Activated CD4-positive, alpha-beta memory T cell treated with anti-CD3 and anti-CD28 coated beads, Interleukin-2, amount 10 ng/mL, durations not matched to agents 7 days and 5 days (primary cell): ENCODE results near the gene CCDC60. TPM values are rescaled to one million over a fixed set of nuclear protein-coding genes. Genes with fewer than 3 reads are reported as not detected.

ENCODE experiments used
- CTCF ChIA-PET: fragments of 350-600 bp; sonication (Branson Sonifier 250); formaldehyde crosslinking; loops from one replicate; lab custom pipeline; 2021; ENCODE audit warnings: antibody characterized with exemption, inconsistent platforms; lab: Charles Lee
- POLR2A ChIA-PET: fragments of 350-600 bp; sonication (Branson Sonifier 250); formaldehyde crosslinking; loops from one replicate; lab custom pipeline; 2021; ENCODE audit warnings: antibody characterized with exemption; lab: Charles Lee
- DNase-seq: peaks from one replicate; pipeline ENCODE4 v3.0.0-alpha.2; 2020
- H3K27ac Mint-ChIP-seq: one replicate; pipeline ENCODE4 v1.8.0; 2021; ENCODE audit warnings: mild to moderate bottlenecking, mixed read lengths
- H3K27me3 Mint-ChIP-seq: one replicate; pipeline ENCODE4 v1.8.0; 2021; ENCODE audit warnings: mixed read lengths
- H3K36me3 Mint-ChIP-seq: one replicate; pipeline ENCODE4 v1.8.0; 2021; ENCODE audit warnings: low read depth, mixed read lengths
- H3K4me1 Mint-ChIP-seq: one replicate; pipeline ENCODE4 v1.8.0; 2021; ENCODE audit warnings: mixed read lengths
- H3K4me3 Mint-ChIP-seq: one replicate; pipeline ENCODE4 v1.8.0; 2021; ENCODE audit warnings: mild to moderate bottlenecking, mixed read lengths
- H3K9me3 Mint-ChIP-seq: one replicate; pipeline ENCODE4 v1.8.0; 2021; ENCODE audit warnings: mixed read lengths
- total RNA-seq, 2 experiments: library from RNA; stranded (reverse); gene quantifications; one replicate each; pipeline ENCODE4 v1.2.3, GENCODE V29; 2021

CCDC60 gene
- total RNA-seq, 2 experiments from 2014 or later = not detected

DNA sequence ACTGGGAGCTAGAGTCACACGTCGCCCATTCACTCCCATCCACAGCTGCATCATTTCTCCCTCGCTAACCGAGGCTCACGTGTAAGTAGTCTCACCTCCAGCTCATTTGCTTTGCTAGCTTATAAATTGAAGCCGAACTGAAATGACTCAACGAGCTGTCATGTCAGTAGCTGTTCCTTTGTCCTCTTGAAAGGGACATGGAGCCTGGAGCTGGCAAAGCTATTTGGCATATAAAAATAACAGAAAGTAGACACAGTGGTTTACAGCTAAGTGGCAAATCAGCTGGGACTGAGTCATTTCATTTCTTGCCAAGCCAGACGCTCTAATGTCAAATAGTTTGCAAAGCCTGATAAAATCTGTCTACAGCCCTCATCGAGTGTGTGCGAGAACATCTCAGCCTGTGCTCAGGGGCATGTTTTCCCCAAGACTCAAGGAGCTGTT is 144.6 kb downstream of the CCDC60 start:
- H3K27ac Mint-ChIP-seq = no peak overlapping the region
- CTCF ChIA-PET = no interaction called here
- DNase-seq = no peak
- H3K27me3 Mint-ChIP-seq = no peaks in the 10 kb centered on the region
- no peaks in the 10 kb centered on the region for H3K36me3 Mint-ChIP-seq
- H3K9me3 Mint-ChIP-seq = no peaks in the 10 kb centered on the region
- H3K4me1 Mint-ChIP-seq = no peaks in the 10 kb centered on the region
- H3K4me3 Mint-ChIP-seq = no peak overlapping the region
- POLR2A ChIA-PET = no interaction called here

DNA sequence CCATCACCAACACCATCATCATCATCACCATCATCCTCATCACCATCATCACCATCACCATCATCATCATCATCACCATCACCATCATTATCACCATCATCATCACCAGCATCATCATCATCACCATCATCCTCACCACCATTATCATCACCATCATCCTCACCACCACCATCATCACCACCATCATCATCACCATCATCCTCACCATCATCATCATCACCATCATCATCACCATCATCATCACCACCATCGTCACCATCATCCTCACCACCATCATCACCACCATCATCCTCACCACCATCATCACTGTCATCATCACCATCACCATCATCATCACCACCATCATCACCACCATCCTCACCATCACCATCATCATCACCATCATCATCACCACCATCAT is 146.0 kb downstream of the CCDC60 start:
- Mint-ChIP-seq H3K4me1 (no peaks in the 10 kb centered on the region), H3K4me3 (no peak overlapping the region), H3K9me3 (no peaks in the 10 kb centered on the region), H3K27ac (no peak overlapping the region), H3K27me3 (no peaks in the 10 kb centered on the region), H3K36me3 (no peaks in the 10 kb centered on the region)
- DNase-seq = no peak
- ChIA-PET POLR2A (no interaction called here), CTCF (no interaction called here)

GRCh38 chr12:119486599-119487154 is 152.1 kb downstream of the CCDC60 start:
- DNase-seq = no peak
- Mint-ChIP-seq H3K9me3 (no peaks in the 10 kb centered on the region), H3K4me3 (no peak overlapping the region), H3K27me3 (peaks cover 2% of the 10 kb centered on the region), H3K36me3 (no peaks in the 10 kb centered on the region), H3K27ac (no peak overlapping the region), H3K4me1 (no peaks in the 10 kb centered on the region)
- ChIA-PET POLR2A (interaction anchor here (0.8 kb wide), 1 partner anchor 11 kb away, joined by 3 read pairs; no protein-coding TSS in a partner anchor), CTCF (no interaction called here)

DNA sequence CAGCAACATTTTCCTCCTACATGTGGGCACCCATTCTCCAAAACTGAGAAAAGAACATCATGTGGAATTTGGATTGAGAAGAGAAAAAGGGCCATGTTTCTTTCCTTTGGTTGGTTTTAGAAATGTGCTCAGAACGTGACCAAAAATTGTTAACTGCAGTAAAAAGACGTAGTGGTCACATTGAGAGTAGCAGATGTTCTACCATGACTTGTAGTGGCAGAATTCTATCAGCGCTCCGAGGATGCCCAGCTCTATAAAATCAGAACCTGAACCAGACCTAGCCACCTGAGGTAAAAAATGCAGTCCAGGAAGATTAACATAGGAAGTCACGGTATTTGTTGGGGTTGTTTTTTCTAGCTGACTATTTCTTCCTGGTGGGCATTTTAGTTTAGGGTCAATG is 157.3 kb downstream of the CCDC60 start:
- no peak for DNase-seq
- Mint-ChIP-seq H3K36me3 (no peaks in the 10 kb centered on the region), H3K4me1 (no peaks in the 10 kb centered on the region), H3K27ac (no peak overlapping the region), H3K9me3 (no peaks in the 10 kb centered on the region), H3K4me3 (no peak overlapping the region), H3K27me3 (peaks cover 3% of the 10 kb centered on the region)
- POLR2A ChIA-PET = no interaction called here
- CTCF ChIA-PET = interaction anchor here (1.5 kb wide), 1 partner anchor 48 kb away, joined by 3 read pairs; no protein-coding TSS in a partner anchor

DNA sequence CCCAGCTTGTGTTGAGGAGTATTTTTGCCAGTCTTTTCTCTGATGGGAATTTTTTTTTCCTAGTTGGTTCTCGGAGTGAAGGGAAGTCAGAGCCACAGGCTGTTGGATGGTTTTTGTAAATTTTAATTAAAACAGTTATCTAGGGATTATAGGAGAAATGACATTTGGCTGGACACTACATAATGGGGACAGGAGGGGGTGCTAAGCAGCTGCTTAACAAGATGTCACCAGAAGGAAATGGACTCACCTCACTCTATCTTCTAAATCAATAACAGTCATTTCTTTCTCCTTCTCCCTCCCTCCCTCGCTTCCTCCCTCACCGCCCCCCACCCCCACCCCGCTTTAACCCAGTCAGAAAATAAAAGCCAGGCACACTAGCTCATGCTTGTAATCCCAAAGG is 165.7 kb downstream of the CCDC60 start:
- no peak for DNase-seq
- Mint-ChIP-seq H3K27me3 (peaks cover 1% of the 10 kb centered on the region), H3K36me3 (no peaks in the 10 kb centered on the region), H3K27ac (no peak overlapping the region), H3K9me3 (no peaks in the 10 kb centered on the region), H3K4me3 (no peak overlapping the region), H3K4me1 (no peaks in the 10 kb centered on the region)
- POLR2A ChIA-PET = no interaction called here
- CTCF ChIA-PET = no interaction called here

- Mint-ChIP-seq H3K4me1 (no peaks in the 10 kb centered on the region), H3K27me3 (peaks cover 1% of the 10 kb centered on the region), H3K9me3 (no peaks in the 10 kb centered on the region), H3K27ac (no peak overlapping the region), H3K36me3 (no peaks in the 10 kb centered on the region), H3K4me3 (no peak overlapping the region)
- ChIA-PET POLR2A (no interaction called here), CTCF (no interaction called here)
- no peak for DNase-seq
Observed at GRCh38 chr12:119501052-119501451, 166.5 kb downstream of the CCDC60 start.

DNA sequence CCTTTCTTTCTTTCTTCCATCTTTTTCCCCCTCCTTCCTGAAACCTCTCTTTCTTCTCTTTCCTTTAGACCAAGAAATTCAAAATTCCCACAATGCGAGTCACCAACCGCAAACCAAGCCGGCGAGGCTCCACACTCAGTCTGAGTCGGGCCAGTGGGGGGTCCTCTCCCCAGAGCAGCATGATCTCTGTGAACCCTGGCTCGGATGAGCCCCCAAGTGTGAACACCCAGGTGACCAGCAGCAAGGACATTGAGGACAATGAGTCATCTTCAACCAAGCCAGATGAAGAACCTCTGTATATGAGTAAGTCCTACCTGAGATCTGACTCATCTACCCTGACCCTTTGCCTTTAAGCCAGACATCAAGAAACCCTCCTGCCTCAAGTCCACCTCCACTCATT is 170.5 kb downstream of the CCDC60 start:
- ChIA-PET POLR2A (no interaction called here), CTCF (no interaction called here)
- no peak overlapping the region for H3K27ac Mint-ChIP-seq
- no peaks in the 10 kb centered on the region for H3K9me3 Mint-ChIP-seq
- H3K4me3 Mint-ChIP-seq = no peak overlapping the region
- H3K4me1 Mint-ChIP-seq = no peaks in the 10 kb centered on the region
- H3K36me3 Mint-ChIP-seq = no peaks in the 10 kb centered on the region
- H3K27me3 Mint-ChIP-seq = no peaks in the 10 kb centered on the region
- DNase-seq = no peak

DNA sequence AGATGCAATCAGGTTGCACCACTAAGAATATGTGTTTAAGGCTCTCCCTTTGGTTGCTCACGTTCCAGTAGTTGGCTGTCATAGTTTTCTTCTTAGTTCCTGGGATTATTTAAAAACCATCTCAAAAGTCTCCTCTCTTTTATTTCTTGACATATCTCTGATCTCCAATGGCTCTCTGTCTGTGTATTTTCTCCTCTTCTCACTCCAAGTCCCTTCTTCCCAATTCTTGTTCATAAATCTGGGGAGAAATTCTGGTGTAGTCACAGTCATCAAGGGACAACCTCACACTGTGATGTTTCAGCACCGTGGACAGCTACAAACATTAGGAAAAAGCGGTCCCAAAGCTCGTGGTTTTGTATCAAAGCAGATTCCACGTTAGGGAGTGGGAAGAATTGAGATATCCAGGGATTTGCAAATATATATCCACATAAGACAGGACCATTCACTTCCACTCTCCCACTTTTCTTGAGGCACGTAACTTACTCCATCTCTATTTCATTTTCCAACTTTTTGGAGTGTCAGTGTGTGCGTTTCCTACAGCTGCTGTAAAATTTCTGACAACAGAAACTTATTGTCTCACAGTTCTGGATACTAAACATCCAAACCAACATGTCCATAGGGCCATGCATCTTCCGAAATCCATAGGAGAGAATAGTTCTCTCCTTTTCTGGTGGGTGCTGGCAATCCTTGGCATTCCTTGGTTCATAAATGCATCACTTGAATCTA is 178.4 kb downstream of the CCDC60 start:
- Mint-ChIP-seq H3K27ac (no peak overlapping the region), H3K4me3 (no peak overlapping the region), H3K27me3 (no peaks in the 10 kb centered on the region), H3K4me1 (no peaks in the 10 kb centered on the region), H3K36me3 (no peaks in the 10 kb centered on the region), H3K9me3 (no peaks in the 10 kb centered on the region)
- POLR2A ChIA-PET = no interaction called here
- CTCF ChIA-PET = no interaction called here
- DNase-seq = no peak

DNA sequence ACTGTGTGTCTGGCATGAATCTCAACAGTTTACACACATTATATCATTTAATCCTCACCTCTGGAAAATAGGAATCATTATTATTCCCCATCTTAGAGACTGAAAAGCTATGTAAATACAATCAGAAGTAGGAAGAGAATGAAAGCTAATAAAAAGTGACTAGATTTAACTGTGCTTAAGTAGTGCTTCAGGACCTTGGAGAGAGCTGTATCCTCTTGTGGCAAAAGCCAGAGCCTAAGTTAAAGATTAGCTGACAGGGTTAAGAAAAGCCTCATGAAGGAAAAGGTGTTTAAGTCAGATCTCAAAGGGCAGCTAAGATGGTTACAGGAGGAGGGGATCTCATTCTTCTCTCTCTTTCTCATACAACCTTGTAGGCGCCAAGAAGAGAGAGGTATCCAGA is 193.7 kb downstream of the CCDC60 start:
- H3K27ac Mint-ChIP-seq = no peak overlapping the region
- POLR2A ChIA-PET = no interaction called here
- H3K4me3 Mint-ChIP-seq = no peak overlapping the region
- no peaks in the 10 kb centered on the region for H3K4me1 Mint-ChIP-seq
- H3K9me3 Mint-ChIP-seq = no peaks in the 10 kb centered on the region
- CTCF ChIA-PET = no interaction called here
- H3K27me3 Mint-ChIP-seq = no peaks in the 10 kb centered on the region
- no peaks in the 10 kb centered on the region for H3K36me3 Mint-ChIP-seq
- no peak for DNase-seq

DNA sequence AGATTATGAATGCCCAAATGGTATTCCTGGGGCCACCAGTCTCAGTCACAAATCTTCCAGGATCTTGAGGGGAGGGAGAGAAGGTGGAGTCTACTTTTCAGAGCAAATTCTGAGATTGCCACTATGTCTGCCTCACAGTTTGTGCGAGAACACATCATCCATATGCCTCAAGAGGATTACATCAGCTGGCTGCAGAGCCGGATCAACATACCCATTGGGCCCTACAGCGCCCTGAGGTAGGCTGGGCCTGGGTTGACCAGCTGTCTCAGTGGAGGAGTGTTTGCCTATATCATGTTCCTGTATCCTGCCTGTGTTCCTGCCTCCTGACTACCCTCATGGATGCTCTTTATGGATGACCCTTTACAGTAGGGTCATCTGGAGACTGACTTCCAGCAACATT is 205.9 kb downstream of the CCDC60 start:
- Mint-ChIP-seq H3K36me3 (no peaks in the 10 kb centered on the region), H3K4me1 (no peaks in the 10 kb centered on the region), H3K4me3 (no peak overlapping the region), H3K27ac (no peak overlapping the region), H3K9me3 (no peaks in the 10 kb centered on the region), H3K27me3 (peaks cover 2% of the 10 kb centered on the region)
- POLR2A ChIA-PET = no interaction called here
- no peak for DNase-seq
- CTCF ChIA-PET = interaction anchor here (8.9 kb wide), 1 partner anchor 96 kb away, joined by 83 read pairs; no protein-coding TSS in a partner anchor

- CTCF ChIA-PET = interaction anchor here (0.7 to 8.9 kb wide), 6 partner anchors 11 to 132 kb away, joined by 3 to 83 read pairs (median 4); no protein-coding TSS in a partner anchor
- H3K9me3 Mint-ChIP-seq = no peaks in the 10 kb centered on the region
Observed at GRCh38 chr12:119544765-119545625, 210.5 kb downstream of the CCDC60 start.

GRCh38 chr12:119546340-119546739 is 211.8 kb downstream of the CCDC60 start:
- Mint-ChIP-seq H3K27ac (no peak overlapping the region), H3K4me1 (no peaks in the 10 kb centered on the region), H3K36me3 (no peaks in the 10 kb centered on the region), H3K27me3 (peaks cover 11% of the 10 kb centered on the region), H3K4me3 (no peak overlapping the region), H3K9me3 (no peaks in the 10 kb centered on the region)
- POLR2A ChIA-PET = no interaction called here
- CTCF ChIA-PET = interaction anchor here (1.5 to 8.9 kb wide), 3 partner anchors 18 to 102 kb away, joined by 3 to 83 read pairs (median 6); no protein-coding TSS in a partner anchor
- no peak for DNase-seq

More at GRCh38 chr12:119544765-119545625, 210.5 kb downstream of the CCDC60 start:
- Mint-ChIP-seq H3K4me3 (no peak overlapping the region), H3K4me1 (no peaks in the 10 kb centered on the region), H3K27me3 (peaks cover 7% of the 10 kb centered on the region), H3K36me3 (no peaks in the 10 kb centered on the region), H3K27ac (no peak overlapping the region)
- DNase-seq = peak; percentile 53
- POLR2A ChIA-PET = no interaction called here

DNA sequence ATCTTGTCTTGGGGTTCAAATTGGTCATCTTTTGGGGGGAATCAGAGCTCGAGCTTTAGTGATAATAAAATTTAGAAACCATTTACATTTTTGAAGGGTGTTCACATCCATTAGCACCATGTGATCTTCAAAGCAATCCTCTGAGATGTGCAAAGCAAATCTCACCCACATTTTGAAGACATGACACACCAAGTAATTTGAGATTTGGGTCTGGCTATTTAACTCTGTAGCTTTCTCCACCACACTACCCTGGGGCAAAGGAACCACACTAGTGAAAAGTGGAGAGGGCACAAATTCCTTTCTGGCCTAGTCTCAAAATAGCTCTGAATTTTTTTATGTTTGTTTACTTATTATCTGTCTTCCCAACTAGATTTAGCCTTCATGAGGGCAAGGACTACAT is 212.5 kb downstream of the CCDC60 start:
- H3K4me3 Mint-ChIP-seq = no peak overlapping the region
- no peak overlapping the region for H3K27ac Mint-ChIP-seq
- ChIA-PET CTCF (interaction anchor here (1.5 to 8.9 kb wide), 2 partner anchors 32 to 102 kb away, joined by 3 to 83 read pairs; no protein-coding TSS in a partner anchor), POLR2A (no interaction called here)
- H3K36me3 Mint-ChIP-seq = no peaks in the 10 kb centered on the region
- H3K27me3 Mint-ChIP-seq = peaks cover 11% of the 10 kb centered on the region
- no peaks in the 10 kb centered on the region for H3K9me3 Mint-ChIP-seq
- DNase-seq = no peak
- H3K4me1 Mint-ChIP-seq = no peaks in the 10 kb centered on the region
